ENCODE results near the gene NSMCE1. TPM values are rescaled to one million over a fixed set of nuclear protein-coding genes. Genes with fewer than 3 reads are reported as not detected.

The NSMCE1 gene
- 10 to 100 TPM; 27.7 to 41.4 (median 31.5) TPM for total RNA-seq

DNA sequence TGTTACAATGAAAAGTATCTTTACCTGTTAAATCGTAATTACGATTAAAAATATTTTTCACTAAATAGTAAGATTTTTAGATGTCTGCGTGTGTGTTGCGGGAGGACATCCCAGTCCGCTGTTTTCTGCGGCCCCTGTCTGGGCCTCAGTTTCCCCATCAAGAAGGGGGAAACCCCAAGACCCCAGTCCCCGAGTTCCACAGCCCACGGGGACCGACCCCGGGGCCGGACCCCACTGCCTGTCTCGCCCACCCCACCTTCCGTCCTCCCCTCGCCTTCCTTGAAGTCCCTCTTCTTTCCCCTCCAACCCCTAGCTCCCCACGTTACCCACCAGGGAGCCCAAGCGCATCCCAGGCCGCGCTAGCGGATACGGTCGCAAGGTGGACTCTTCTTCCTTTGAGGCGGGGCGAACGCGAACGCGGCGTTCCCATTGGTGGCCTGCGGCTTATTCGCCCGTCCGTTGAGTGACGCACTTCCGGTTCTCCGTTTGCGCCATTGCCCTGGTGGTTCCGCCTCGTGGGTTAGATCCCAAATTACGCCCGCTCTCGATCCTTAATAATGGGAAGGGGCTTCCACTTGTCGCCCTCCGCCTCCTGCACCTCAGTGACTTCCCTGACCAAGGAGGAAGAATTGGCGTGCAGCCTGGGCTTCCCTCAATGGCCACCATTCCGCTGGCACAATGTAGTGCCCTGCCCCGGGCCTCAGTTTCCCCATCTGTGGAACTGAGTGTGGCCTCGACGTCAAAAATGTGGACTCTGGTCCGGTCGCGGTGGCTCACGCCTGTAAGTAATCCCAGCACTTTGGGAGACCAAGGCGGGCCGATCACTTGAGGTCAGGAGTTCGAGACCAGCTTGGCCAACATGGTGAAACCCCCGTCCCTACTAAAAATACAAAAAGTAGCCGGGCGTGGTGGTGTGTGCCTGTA, at the start of gene NSMCE1:
TSS of gene NSMCE1 (minus strand) at position 397 of the 924 bp plus-strand sequence. CDS start 11,202 bp downstream, outside the sequence.
- no peaks in the 10 kb centered on the region for H3K27me3 ChIP-seq
- no peaks in the 10 kb centered on the region for H3K9me3 ChIP-seq
- peaks cover 0 to 16% (median 2%) of the 10 kb centered on the region in 4 donors for H3K4me1 ChIP-seq
- H3K4me3 ChIP-seq, result peak within 1 kb of the TSS; percentile 70 to 87 (median 73)
- H3K27ac ChIP-seq, result peak within 1 kb of the TSS; percentile 38 to 90 (median 81)
- TF ChIP-seq POLR2A (IDR thresholded peaks at IDR 0.05), result peak; percentile 57 to 79
- TF ChIP-seq, protein P1, sequence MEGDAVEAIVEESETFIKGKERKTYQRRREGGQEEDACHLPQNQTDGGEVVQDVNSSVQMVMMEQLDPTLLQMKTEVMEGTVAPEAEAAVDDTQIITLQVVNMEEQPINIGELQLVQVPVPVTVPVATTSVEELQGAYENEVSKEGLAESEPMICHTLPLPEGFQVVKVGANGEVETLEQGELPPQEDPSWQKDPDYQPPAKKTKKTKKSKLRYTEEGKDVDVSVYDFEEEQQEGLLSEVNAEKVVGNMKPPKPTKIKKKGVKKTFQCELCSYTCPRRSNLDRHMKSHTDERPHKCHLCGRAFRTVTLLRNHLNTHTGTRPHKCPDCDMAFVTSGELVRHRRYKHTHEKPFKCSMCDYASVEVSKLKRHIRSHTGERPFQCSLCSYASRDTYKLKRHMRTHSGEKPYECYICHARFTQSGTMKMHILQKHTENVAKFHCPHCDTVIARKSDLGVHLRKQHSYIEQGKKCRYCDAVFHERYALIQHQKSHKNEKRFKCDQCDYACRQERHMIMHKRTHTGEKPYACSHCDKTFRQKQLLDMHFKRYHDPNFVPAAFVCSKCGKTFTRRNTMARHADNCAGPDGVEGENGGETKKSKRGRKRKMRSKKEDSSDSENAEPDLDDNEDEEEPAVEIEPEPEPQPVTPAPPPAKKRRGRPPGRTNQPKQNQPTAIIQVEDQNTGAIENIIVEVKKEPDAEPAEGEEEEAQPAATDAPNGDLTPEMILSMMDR (IDR thresholded peaks at IDR 0.05), result peak in 3 of 5 experiments; percentile 13 to 50 (median 33)
- peak; percentile 61 to 92 for TF ChIP-seq EP300 (IDR thresholded peaks at IDR 0.05)
- WGBS, 2 donors, result 8 to 12% methylated on average over 56 to 57 of the region's 58 CpGs
- peaks cover 0 to 4% (median 0%) of the 10 kb centered on the region in 3 donors for H3K36me3 ChIP-seq
- peak; percentile 97 to 98 for DNase-seq (ENCODE audit: low spot score in 2 of 2)

DNA sequence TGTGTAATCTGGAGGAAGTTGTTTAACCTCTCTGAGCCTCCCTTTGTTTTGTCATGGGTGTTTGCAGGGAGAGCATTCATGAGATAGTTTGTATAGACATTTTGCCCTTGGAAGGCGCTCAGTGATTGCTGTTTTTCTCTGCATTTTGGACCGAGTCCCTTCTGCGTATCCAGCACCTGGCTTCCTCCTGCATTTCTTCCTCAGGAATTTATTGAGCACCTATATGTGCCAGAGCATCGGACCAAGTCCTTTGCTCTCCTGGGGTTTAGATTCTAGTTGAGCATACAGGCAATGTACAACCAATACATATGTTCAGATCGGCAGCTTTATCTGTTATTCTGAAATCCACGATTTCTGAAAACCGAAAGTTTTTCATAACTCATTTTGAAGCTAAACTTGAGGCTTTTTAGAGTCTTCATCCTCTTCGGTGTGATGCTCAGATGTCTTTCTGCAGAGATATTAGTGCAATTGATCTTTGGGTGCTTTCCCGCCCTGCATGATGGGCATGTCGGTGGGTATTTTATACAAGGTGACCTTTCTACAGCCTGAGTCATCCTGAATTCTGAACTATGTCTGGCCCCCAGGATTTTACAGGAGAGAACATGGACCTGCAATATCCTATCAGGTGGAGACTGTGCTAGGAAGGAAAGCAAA, 49.3 kb upstream of the NSMCE1 start:
- H3K27ac ChIP-seq, result peak overlapping the region in 3 of 4 donors; percentile 45 to 65 (median 55)
- H3K4me1 ChIP-seq, result peaks cover 0 to 63% (median 29%) of the 10 kb centered on the region in 4 donors
- H3K27me3 ChIP-seq, result peaks cover 0 to 7% of the 10 kb centered on the region in 2 donors
- WGBS, 2 donors, result 77 to 83% methylated on average over 10 of the region's 10 CpGs
- no peaks in the 10 kb centered on the region for H3K36me3 ChIP-seq
- DNase-seq (ENCODE audit: low spot score in 2 of 2), result no peak
- TF ChIP-seq POLR2A (IDR thresholded peaks at IDR 0.05), result no peak
- no peak for TF ChIP-seq EP300 (IDR thresholded peaks at IDR 0.05)
- TF ChIP-seq, protein P1 (IDR thresholded peaks at IDR 0.05), result no peak
- no peak overlapping the region for H3K4me3 ChIP-seq
- H3K9me3 ChIP-seq, result no peaks in the 10 kb centered on the region

DNA sequence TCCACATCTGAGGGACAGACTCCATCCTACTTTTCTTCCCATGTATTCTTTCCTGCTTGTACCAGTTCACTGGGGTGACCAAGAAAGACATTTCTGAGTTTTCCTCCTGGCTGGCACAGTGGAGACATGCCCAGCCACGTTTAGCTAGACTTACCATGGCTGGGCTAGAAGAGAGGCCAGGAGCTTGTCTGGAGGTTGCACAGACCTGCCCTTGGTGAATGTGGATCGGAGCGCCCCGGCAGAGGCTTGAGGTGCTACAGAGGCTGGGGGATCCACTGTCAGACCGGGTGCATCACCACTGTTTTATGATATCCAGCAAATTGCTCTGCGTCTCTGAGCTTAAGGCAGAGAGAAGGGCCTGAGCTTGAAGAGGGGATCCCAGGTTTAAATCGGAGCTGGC, 48.7 kb upstream of the NSMCE1 start:
- DNase-seq (ENCODE audit: low spot score in 2 of 2), result no peak
- WGBS, 2 donors, result 59 to 64% methylated on average over 7 of the region's 7 CpGs
- H3K27ac ChIP-seq, result peak overlapping the region in 3 of 4 donors; percentile 1 to 65 (median 34)
- H3K36me3 ChIP-seq, result no peaks in the 10 kb centered on the region
- H3K4me1 ChIP-seq, result peaks cover 0 to 63% (median 26%) of the 10 kb centered on the region in 4 donors
- peaks cover 0 to 7% of the 10 kb centered on the region in 2 donors for H3K27me3 ChIP-seq
- TF ChIP-seq, protein P1 (IDR thresholded peaks at IDR 0.05), result no peak
- no peak for TF ChIP-seq POLR2A (IDR thresholded peaks at IDR 0.05)
- TF ChIP-seq EP300 (IDR thresholded peaks at IDR 0.05), result no peak
- H3K4me3 ChIP-seq, result no peak overlapping the region
- H3K9me3 ChIP-seq, result no peaks in the 10 kb centered on the region

DNA sequence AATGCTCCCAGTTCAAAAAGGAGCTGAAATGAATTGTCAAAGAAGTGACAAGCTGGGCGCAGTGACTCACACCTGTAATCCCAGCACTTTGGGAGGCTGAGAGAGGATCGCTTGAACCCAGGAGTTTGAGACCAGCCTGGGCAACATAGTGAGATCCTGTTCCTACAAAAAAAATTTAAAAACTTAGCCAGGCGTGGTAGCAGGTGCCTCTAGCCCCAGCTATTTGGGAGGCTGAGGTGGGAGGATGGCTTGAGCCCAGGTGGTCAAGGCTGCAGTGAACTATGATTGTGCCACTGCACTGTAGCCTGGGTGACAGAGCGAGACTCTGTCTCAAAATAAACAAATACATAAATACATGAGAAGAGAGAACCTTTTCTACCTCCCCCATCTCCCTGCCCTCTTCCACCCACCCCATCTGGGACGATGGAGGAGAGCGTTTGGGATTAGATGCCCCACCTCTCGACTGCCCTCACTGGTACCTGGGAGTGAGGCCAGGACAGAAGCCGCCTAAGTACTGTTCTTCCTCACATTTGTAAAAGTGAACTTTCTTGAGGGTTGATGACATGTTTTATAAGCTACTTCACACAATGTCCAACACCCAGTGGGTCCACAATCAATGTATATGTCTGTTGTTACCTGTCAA, 47.6 kb upstream of the NSMCE1 start:
- peaks cover 0 to 7% of the 10 kb centered on the region in 2 donors for H3K27me3 ChIP-seq
- H3K36me3 ChIP-seq, result no peaks in the 10 kb centered on the region
- peak overlapping the region in 1 of 4 donors; percentile 6 for H3K4me3 ChIP-seq
- no peak for TF ChIP-seq EP300 (IDR thresholded peaks at IDR 0.05)
- no peak for TF ChIP-seq POLR2A (IDR thresholded peaks at IDR 0.05)
- TF ChIP-seq, protein P1 (IDR thresholded peaks at IDR 0.05), result no peak
- DNase-seq (ENCODE audit: low spot score in 2 of 2), result no peak
- H3K9me3 ChIP-seq, result no peaks in the 10 kb centered on the region
- peak overlapping the region in 3 of 4 donors; percentile 65 to 93 (median 92) for H3K27ac ChIP-seq
- peaks cover 0 to 60% (median 19%) of the 10 kb centered on the region in 4 donors for H3K4me1 ChIP-seq
- 80 to 83% methylated on average over 8 of the region's 8 CpGs for WGBS, 2 donors
